OCI-LY3 (cell line): ENCODE measurements around the gene RAB11FIP4.

Experiments
- H2AFZ ChIP-seq: fragments of 200-600, 300-600 bp; shearing (Covaris generic); 2 replicates; pipeline ENCODE4 v1.6.0; 2014; ENCODE audit warnings: antibody characterized with exemption, low read depth, low read length
- H3K27ac ChIP-seq: fragments of 200-600, 300-600 bp; sonication (generic); 2 replicates; pipeline ENCODE4 v1.5.1; 2014; ENCODE audit warnings: mild to moderate bottlenecking, low read length, moderate library complexity, mixed read lengths
- H3K27me3 ChIP-seq: fragments of 200-600, 300-600 bp; sonication (generic); 2 replicates; pipeline ENCODE4 v1.6.1; 2014; ENCODE audit warnings: low read depth, low read length, mixed read lengths
- H3K36me3 ChIP-seq: fragments of 200-600, 300-600 bp; sonication (generic); replicated peaks from 2 replicates; pipeline ENCODE3; 2014; ENCODE audit warnings: low read depth, low read length, mixed read lengths
- H3K4me1 ChIP-seq: fragments of 300-600, 200-600 bp; sonication (generic); 2 replicates; pipeline ENCODE4 v1.6.1; 2014; ENCODE audit warnings: low read length, mixed read lengths
- H3K4me2 ChIP-seq: fragments of 200-600, 300-600 bp; sonication (generic); 2 replicates; pipeline ENCODE4 v1.6.1; 2014; ENCODE audit warnings: low read length, mixed read lengths
- H3K4me3 ChIP-seq: fragments of 300-600, 200-600 bp; sonication (generic); 2 replicates; pipeline ENCODE4 v1.5.1; 2014; ENCODE audit warnings: antibody characterized with exemption, mild to moderate bottlenecking, low read length, moderate library complexity
- H3K79me2 ChIP-seq: fragments of 300-600, 200-600 bp; shearing (Covaris generic); 2 replicates; pipeline ENCODE4 v1.6.1; 2014; ENCODE audit warnings: mild to moderate bottlenecking, low read length, mixed read lengths
- H3K9ac ChIP-seq: fragments of 300-600, 200-600 bp; shearing (Covaris generic); 2 replicates; pipeline ENCODE4 v1.6.0; 2014; ENCODE audit warnings: mild to moderate bottlenecking, low read length, moderate library complexity
- H3K9me3 ChIP-seq: fragments of 200-600, 300-600 bp; shearing (Covaris generic); 2 replicates; pipeline ENCODE4 v1.6.1; 2014; ENCODE audit warnings: low read length, mixed read lengths; ENCODE audit not compliant: insufficient read depth
- H4K20me1 ChIP-seq: fragments of 200-600, 300-600 bp; sonication (generic); 2 replicates; pipeline ENCODE4 v1.6.1; 2016; ENCODE audit warnings: low read length, mixed read lengths; ENCODE audit not compliant: insufficient read depth
- CTCF ChIP-seq: fragments of 200-600, 300-600 bp; sonication (generic); IDR thresholded peaks from 2 replicates; pipeline ENCODE4 v1.5.1; 2014; ENCODE audit warnings: antibody characterized with exemption, low read length, low read depth
- EZH2phosphoT487 ChIP-seq: fragments of 200-600 bp; shearing (Covaris generic); IDR thresholded peaks from 2 replicates; pipeline ENCODE4 v1.6.1; 2018; ENCODE audit warnings: antibody characterized with exemption, mixed run types, low read depth

RAB11FIP4 gene

DNA sequence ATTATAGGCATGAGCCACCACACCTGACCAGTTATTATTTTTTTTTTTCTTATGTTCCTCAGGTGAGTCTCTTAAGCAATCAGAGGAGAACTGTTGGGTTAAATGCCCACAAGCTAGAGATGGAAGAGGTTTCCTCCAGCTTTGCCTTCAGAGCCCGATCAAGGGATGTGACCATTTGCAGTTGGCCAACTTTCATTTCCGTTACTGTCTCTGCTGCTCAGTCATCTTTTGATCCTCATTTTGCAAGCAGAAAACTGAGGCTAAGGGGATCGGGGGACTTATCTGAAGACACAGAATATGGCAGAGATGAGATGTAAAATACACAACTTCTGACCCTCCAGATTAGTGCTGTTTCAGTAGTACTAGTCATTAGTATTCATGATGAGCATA, 188.8 kb downstream of the RAB11FIP4 start:
- H3K4me3 ChIP-seq: peak overlapping the region; percentile 42
- TF ChIP-seq EZH2phosphoT487 (no peak), CTCF (no peak)
- H3K9me3 ChIP-seq: no peaks in the 10 kb centered on the region
- H3K79me2 ChIP-seq: no peaks in the 10 kb centered on the region
- H3K36me3 ChIP-seq: no peaks in the 10 kb centered on the region
- H3K27me3 ChIP-seq: no peaks in the 10 kb centered on the region
- H3K4me2 ChIP-seq: peak overlapping the region; percentile 69
- H3K4me1 ChIP-seq: peaks cover 34% of the 10 kb centered on the region
- peak overlapping the region; percentile 71 for H3K27ac ChIP-seq
- H4K20me1 ChIP-seq: no peaks in the 10 kb centered on the region
- no peak overlapping the region; the same call in 1 of the 2 replicates for H2AFZ ChIP-seq
- peak overlapping the region; percentile 36; the same call in 1 of the 2 replicates for H3K9ac ChIP-seq

GRCh38 chr17:31580706-31581490, 189.4 kb downstream of the RAB11FIP4 start:
- Histone ChIP-seq H3K27ac (peak overlapping the region; percentile 71), H3K9ac (peak overlapping the region; percentile 36; the same call in 1 of the 2 replicates), H4K20me1 (no peaks in the 10 kb centered on the region), H3K9me3 (no peaks in the 10 kb centered on the region), H3K4me1 (peaks cover 32% of the 10 kb centered on the region), H3K4me2 (peak overlapping the region; percentile 69), H3K79me2 (no peaks in the 10 kb centered on the region), H2AFZ (no peak overlapping the region; the same call in 1 of the 2 replicates), H3K36me3 (no peaks in the 10 kb centered on the region), H3K4me3 (peak overlapping the region; percentile 42), H3K27me3 (no peaks in the 10 kb centered on the region)
- TF ChIP-seq EZH2phosphoT487 (no peak), CTCF (no peak)

DNA sequence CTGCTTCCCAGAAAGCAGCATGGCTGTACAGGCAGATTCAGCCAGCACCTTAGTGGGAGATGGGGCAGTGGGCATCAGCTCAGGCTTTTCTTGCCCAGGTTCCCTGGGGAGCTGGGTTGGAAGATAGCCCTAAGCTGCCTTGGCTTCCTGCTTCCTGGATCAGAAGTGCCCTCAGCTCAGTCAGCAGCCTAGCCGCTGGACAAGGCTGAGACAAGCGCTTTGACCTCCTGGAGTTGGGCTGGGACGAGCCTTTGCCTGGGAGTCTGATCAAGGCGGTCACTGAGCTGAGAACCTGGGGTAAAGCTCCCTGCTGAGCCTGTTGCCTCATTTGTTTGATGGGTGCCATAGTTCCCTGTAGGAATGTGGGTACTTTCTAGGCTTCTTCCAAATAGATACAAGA, 190.0 kb downstream of the RAB11FIP4 start:
- H3K9ac ChIP-seq: no peak overlapping the region
- no peaks in the 10 kb centered on the region for H3K79me2 ChIP-seq
- peaks cover 32% of the 10 kb centered on the region for H3K4me1 ChIP-seq
- H4K20me1 ChIP-seq: no peaks in the 10 kb centered on the region
- H3K27ac ChIP-seq: no peak overlapping the region
- no peaks in the 10 kb centered on the region for H3K9me3 ChIP-seq
- no peak overlapping the region for H3K4me3 ChIP-seq
- TF ChIP-seq EZH2phosphoT487: no peak
- no peak for TF ChIP-seq CTCF
- H2AFZ ChIP-seq: no peak overlapping the region
- no peaks in the 10 kb centered on the region for H3K27me3 ChIP-seq
- H3K36me3 ChIP-seq: no peaks in the 10 kb centered on the region
- 0 out of 2 replicates have a peak overlapping the region, but pooled peaks have one; percentile 25 for H3K4me2 ChIP-seq

GRCh38 chr17:31582151-31582907, 190.9 kb downstream of the RAB11FIP4 start:
- H3K4me2 ChIP-seq: peak overlapping the region; percentile 25
- no peaks in the 10 kb centered on the region for H4K20me1 ChIP-seq
- TF ChIP-seq CTCF: no peak
- no peak for TF ChIP-seq EZH2phosphoT487
- no peak overlapping the region for H3K9ac ChIP-seq
- H3K79me2 ChIP-seq: no peaks in the 10 kb centered on the region
- H2AFZ ChIP-seq: no peak overlapping the region
- no peaks in the 10 kb centered on the region for H3K9me3 ChIP-seq
- H3K27me3 ChIP-seq: no peaks in the 10 kb centered on the region
- H3K4me1 ChIP-seq: peaks cover 39% of the 10 kb centered on the region
- no peak overlapping the region for H3K27ac ChIP-seq
- H3K4me3 ChIP-seq: no peak overlapping the region
- no peaks in the 10 kb centered on the region for H3K36me3 ChIP-seq
